Transverse colon (tissue), 3 donors: ENCODE measurements around the gene CCDC88B.

Experiments
- EP300 ChIP-seq: sonication (generic); formaldehyde crosslinking; IDR thresholded peaks from one replicate; pipeline ENCODE4 v1.6.1; 2017; ENCODE audit warnings: antibody characterized with exemption, low read depth
- TF ChIP-seq, protein P1 (sequence below), 5 experiments: fragments of 200-600 bp in 3 of 5; fragments of 450-650 bp in 2 of 5; sonication (generic) in 3 of 5; IDR thresholded peaks; 1 replicate in 2 of 5; 2 replicates in 3 of 5; pipeline ENCODE4 v1.5.1; 2016 to 2017; ENCODE audit warnings: antibody characterized with exemption in 5 of 5, inconsistent platforms in 3 of 5, mild to moderate bottlenecking in 2 of 5, moderate library complexity in 1 of 5

GRCh38 chr11:64364911-64365310, 24.9 kb downstream of the CCDC88B start:
- TF ChIP-seq, protein P1, sequence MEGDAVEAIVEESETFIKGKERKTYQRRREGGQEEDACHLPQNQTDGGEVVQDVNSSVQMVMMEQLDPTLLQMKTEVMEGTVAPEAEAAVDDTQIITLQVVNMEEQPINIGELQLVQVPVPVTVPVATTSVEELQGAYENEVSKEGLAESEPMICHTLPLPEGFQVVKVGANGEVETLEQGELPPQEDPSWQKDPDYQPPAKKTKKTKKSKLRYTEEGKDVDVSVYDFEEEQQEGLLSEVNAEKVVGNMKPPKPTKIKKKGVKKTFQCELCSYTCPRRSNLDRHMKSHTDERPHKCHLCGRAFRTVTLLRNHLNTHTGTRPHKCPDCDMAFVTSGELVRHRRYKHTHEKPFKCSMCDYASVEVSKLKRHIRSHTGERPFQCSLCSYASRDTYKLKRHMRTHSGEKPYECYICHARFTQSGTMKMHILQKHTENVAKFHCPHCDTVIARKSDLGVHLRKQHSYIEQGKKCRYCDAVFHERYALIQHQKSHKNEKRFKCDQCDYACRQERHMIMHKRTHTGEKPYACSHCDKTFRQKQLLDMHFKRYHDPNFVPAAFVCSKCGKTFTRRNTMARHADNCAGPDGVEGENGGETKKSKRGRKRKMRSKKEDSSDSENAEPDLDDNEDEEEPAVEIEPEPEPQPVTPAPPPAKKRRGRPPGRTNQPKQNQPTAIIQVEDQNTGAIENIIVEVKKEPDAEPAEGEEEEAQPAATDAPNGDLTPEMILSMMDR (IDR thresholded peaks at IDR 0.05), result no peak
- TF ChIP-seq EP300, result no peak
